ENCODE results near the gene LMAN2L.

LMAN2L gene

GRCh38 chr2:96689431-96689991 is 50.4 kb downstream of the LMAN2L start:
- no peak overlapping the region for H3K27ac ChIP-seq
- TF ChIP-seq CTCF (conservative IDR thresholded peaks at IDR 0.05) = no peak

- no peak for TF ChIP-seq CTCF (conservative IDR thresholded peaks at IDR 0.05)
These were observed 51.0 kb downstream of the LMAN2L start for GRCh38 chr2:96688649-96689430.

GRCh38 chr2:96687711-96688640 is 51.9 kb downstream of the LMAN2L start:
- H3K27ac ChIP-seq = no peak overlapping the region
- TF ChIP-seq CTCF (conservative IDR thresholded peaks at IDR 0.05) = no peak

More at GRCh38 chr2:96688649-96689430, 51.0 kb downstream of the LMAN2L start:
- H3K27ac ChIP-seq = no peak overlapping the region

GRCh38 chr2:96687266-96687665 is 52.6 kb downstream of the LMAN2L start:
- H3K27ac ChIP-seq = no peak overlapping the region
- TF ChIP-seq CTCF (conservative IDR thresholded peaks at IDR 0.05) = no peak

GRCh38 chr2:96685577-96686459 is 54.0 kb downstream of the LMAN2L start:
- no peak overlapping the region for H3K27ac ChIP-seq
- TF ChIP-seq CTCF (conservative IDR thresholded peaks at IDR 0.05) = no peak

GRCh38 chr2:96684883-96685576 is 54.8 kb downstream of the LMAN2L start:
- TF ChIP-seq CTCF (conservative IDR thresholded peaks at IDR 0.05) = no peak
- H3K27ac ChIP-seq = no peak overlapping the region
